ENCODE data around the gene LEMD2.

Gene LEMD2

GRCh38 chr6:33813990-33814985 is 25.4 kb upstream of the LEMD2 start:
- Histone ChIP-seq H3K27ac (ENCODE audit: low read depth, low read length) (no peak overlapping the region), H3K36me3 (ENCODE audit: control insufficient read depth, insufficient read depth, low read length) (no peaks in the 10 kb centered on the region), H3K9ac (ENCODE audit: low read length) (no peak overlapping the region), H3K27me3 (ENCODE audit: control insufficient read depth, insufficient read depth, low read length) (peaks cover 10% of the 10 kb centered on the region), H3K4me3 (ENCODE audit: low read length) (no peak overlapping the region), H3K4me1 (ENCODE audit: control insufficient read depth, insufficient read depth, low read length) (no peaks in the 10 kb centered on the region)

GRCh38 chr6:33813246-33813904 is 24.4 kb upstream of the LEMD2 start:
- Histone ChIP-seq H3K4me3 (ENCODE audit: low read length) (no peak overlapping the region), H3K9ac (ENCODE audit: low read length) (no peak overlapping the region), H3K36me3 (ENCODE audit: control insufficient read depth, insufficient read depth, low read length) (no peaks in the 10 kb centered on the region), H3K27ac (ENCODE audit: low read depth, low read length) (no peak overlapping the region), H3K27me3 (ENCODE audit: control insufficient read depth, insufficient read depth, low read length) (peaks cover 10% of the 10 kb centered on the region), H3K4me1 (ENCODE audit: control insufficient read depth, insufficient read depth, low read length) (no peaks in the 10 kb centered on the region)

GRCh38 chr6:33812669-33813068 is 23.7 kb upstream of the LEMD2 start:
- Histone ChIP-seq H3K36me3 (ENCODE audit: control insufficient read depth, insufficient read depth, low read length) (no peaks in the 10 kb centered on the region), H3K9ac (ENCODE audit: low read length) (no peak overlapping the region), H3K27me3 (ENCODE audit: control insufficient read depth, insufficient read depth, low read length) (peaks cover 10% of the 10 kb centered on the region), H3K4me3 (ENCODE audit: low read length) (no peak overlapping the region), H3K4me1 (ENCODE audit: control insufficient read depth, insufficient read depth, low read length) (no peaks in the 10 kb centered on the region), H3K27ac (ENCODE audit: low read depth, low read length) (no peak overlapping the region)

GRCh38 chr6:33809594-33809993 is 20.7 kb upstream of the LEMD2 start:
- H3K36me3 ChIP-seq (ENCODE audit: control insufficient read depth, insufficient read depth, low read length): no peaks in the 10 kb centered on the region
- peaks cover 10% of the 10 kb centered on the region for H3K27me3 ChIP-seq (ENCODE audit: control insufficient read depth, insufficient read depth, low read length)
- H3K4me1 ChIP-seq (ENCODE audit: control insufficient read depth, insufficient read depth, low read length): no peaks in the 10 kb centered on the region
- no peak overlapping the region for H3K27ac ChIP-seq (ENCODE audit: low read depth, low read length)
- no peak overlapping the region for H3K4me3 ChIP-seq (ENCODE audit: low read length)
- H3K9ac ChIP-seq (ENCODE audit: low read length): no peak overlapping the region

- H3K4me3 ChIP-seq (ENCODE audit: low read length): no peak overlapping the region
- no peaks in the 10 kb centered on the region for H3K36me3 ChIP-seq (ENCODE audit: control insufficient read depth, insufficient read depth, low read length)
- no peak overlapping the region for H3K9ac ChIP-seq (ENCODE audit: low read length)
- H3K27me3 ChIP-seq (ENCODE audit: control insufficient read depth, insufficient read depth, low read length): peaks cover 7% of the 10 kb centered on the region
- H3K27ac ChIP-seq (ENCODE audit: low read depth, low read length): no peak overlapping the region
- no peaks in the 10 kb centered on the region for H3K4me1 ChIP-seq (ENCODE audit: control insufficient read depth, insufficient read depth, low read length)
Observed at GRCh38 chr6:33808641-33809180, 19.8 kb upstream of the LEMD2 start.

- H3K9ac ChIP-seq (ENCODE audit: low read length): no peak overlapping the region
- H3K27me3 ChIP-seq (ENCODE audit: control insufficient read depth, insufficient read depth, low read length): peaks cover 5% of the 10 kb centered on the region
- no peak overlapping the region for H3K4me3 ChIP-seq (ENCODE audit: low read length)
- no peaks in the 10 kb centered on the region for H3K4me1 ChIP-seq (ENCODE audit: control insufficient read depth, insufficient read depth, low read length)
- H3K36me3 ChIP-seq (ENCODE audit: control insufficient read depth, insufficient read depth, low read length): no peaks in the 10 kb centered on the region
- no peak overlapping the region for H3K27ac ChIP-seq (ENCODE audit: low read depth, low read length)
Observed at GRCh38 chr6:33807606-33808005, 18.7 kb upstream of the LEMD2 start.

GRCh38 chr6:33806841-33807240 is 17.9 kb upstream of the LEMD2 start:
- no peak overlapping the region for H3K4me3 ChIP-seq (ENCODE audit: low read length)
- H3K27me3 ChIP-seq (ENCODE audit: control insufficient read depth, insufficient read depth, low read length): peaks cover 5% of the 10 kb centered on the region
- no peaks in the 10 kb centered on the region for H3K36me3 ChIP-seq (ENCODE audit: control insufficient read depth, insufficient read depth, low read length)
- H3K27ac ChIP-seq (ENCODE audit: low read depth, low read length): no peak overlapping the region
- H3K4me1 ChIP-seq (ENCODE audit: control insufficient read depth, insufficient read depth, low read length): no peaks in the 10 kb centered on the region
- H3K9ac ChIP-seq (ENCODE audit: low read length): no peak overlapping the region

- Histone ChIP-seq H3K27ac (ENCODE audit: low read depth, low read length) (no peak within 1 kb of the TSS), H3K4me1 (ENCODE audit: control insufficient read depth, insufficient read depth, low read length) (no peaks in the 10 kb centered on the region), H3K27me3 (ENCODE audit: control insufficient read depth, insufficient read depth, low read length) (peaks cover 2% of the 10 kb centered on the region), H3K36me3 (ENCODE audit: control insufficient read depth, insufficient read depth, low read length) (no peaks in the 10 kb centered on the region), H3K4me3 (ENCODE audit: low read length) (no peak within 1 kb of the TSS), H3K9ac (ENCODE audit: low read length) (no peak within 1 kb of the TSS)
Observed at GRCh38 chr6:33803571-33804053, 14.7 kb upstream of the LEMD2 start, which contains the start of gene MLN. Gene MLN, minus strand, starts transcription at chr6:33804003. Its CDS starts 2,840 bp downstream, at chr6:33801163.

GRCh38 chr6:33802186-33802958 is 13.4 kb upstream of the LEMD2 start:
- Histone ChIP-seq H3K4me1 (ENCODE audit: control insufficient read depth, insufficient read depth, low read length) (no peaks in the 10 kb centered on the region), H3K36me3 (ENCODE audit: control insufficient read depth, insufficient read depth, low read length) (no peaks in the 10 kb centered on the region), H3K27me3 (ENCODE audit: control insufficient read depth, insufficient read depth, low read length) (peaks cover 6% of the 10 kb centered on the region), H3K27ac (ENCODE audit: low read depth, low read length) (no peak overlapping the region), H3K9ac (ENCODE audit: low read length) (no peak overlapping the region), H3K4me3 (ENCODE audit: low read length) (no peak overlapping the region)

- Histone ChIP-seq H3K9ac (ENCODE audit: low read length) (no peak overlapping the region), H3K36me3 (ENCODE audit: control insufficient read depth, insufficient read depth, low read length) (no peaks in the 10 kb centered on the region), H3K4me3 (ENCODE audit: low read length) (no peak overlapping the region), H3K4me1 (ENCODE audit: control insufficient read depth, insufficient read depth, low read length) (no peaks in the 10 kb centered on the region), H3K27ac (ENCODE audit: low read depth, low read length) (no peak overlapping the region), H3K27me3 (ENCODE audit: control insufficient read depth, insufficient read depth, low read length) (peaks cover 6% of the 10 kb centered on the region)
Observed at GRCh38 chr6:33801611-33802010, 12.7 kb upstream of the LEMD2 start.

GRCh38 chr6:33800248-33800969 is 11.5 kb upstream of the LEMD2 start:
- Histone ChIP-seq H3K9ac (ENCODE audit: low read length) (no peak overlapping the region), H3K27me3 (ENCODE audit: control insufficient read depth, insufficient read depth, low read length) (peaks cover 6% of the 10 kb centered on the region), H3K27ac (ENCODE audit: low read depth, low read length) (no peak overlapping the region), H3K36me3 (ENCODE audit: control insufficient read depth, insufficient read depth, low read length) (no peaks in the 10 kb centered on the region), H3K4me3 (ENCODE audit: low read length) (no peak overlapping the region), H3K4me1 (ENCODE audit: control insufficient read depth, insufficient read depth, low read length) (no peaks in the 10 kb centered on the region)

All from rectal smooth muscle tissue (tissue), 1 donor.